Neutrophil (primary cell): Measurements from ENCODE around the gene SOS1.

Experiments
- H3K27ac ChIP-seq: fragments of 200-600 bp; sonication (generic); 2 replicates; pipeline ENCODE4 v1.5.1; 2016; ENCODE audit warnings: mild to moderate bottlenecking, moderate library complexity
- H3K27me3 ChIP-seq: fragments of 200-600 bp; sonication (generic); 2 replicates; pipeline ENCODE4 v1.6.0; 2016; ENCODE audit warnings: mild to moderate bottlenecking
- H3K36me3 ChIP-seq: fragments of 200-600 bp; sonication (generic); 2 replicates; pipeline ENCODE4 v1.5.1; 2017
- H3K4me1 ChIP-seq, 2 experiments: fragments of 200-600 bp in 1 of 2; sonication (generic) in 1 of 2; 1 replicate in 1 of 2; 2 replicates in 1 of 2; pipeline versions ENCODE4 v1.5.1 to v1.6.1; 2013 to 2016; ENCODE audit warnings: low read depth in 1 of 2, low read length in 1 of 2, mild to moderate bottlenecking in 1 of 2, moderate library complexity in 1 of 2; ENCODE audit not compliant: control insufficient read depth in 1 of 2, insufficient read depth in 1 of 2
- H3K4me3 ChIP-seq, 2 experiments: fragments of 200-600 bp in 1 of 2; sonication (generic) in 1 of 2; 1 replicate in 1 of 2; 2 replicates in 1 of 2; pipeline ENCODE4 v1.5.1; 2013 to 2016; ENCODE audit warnings: low read depth in 1 of 2, low read length in 1 of 2, mild to moderate bottlenecking in 1 of 2, moderate library complexity in 1 of 2
- H3K9me3 ChIP-seq: fragments of 200-600 bp; sonication (generic); 2 replicates; pipeline ENCODE4 v1.5.1; 2016
- CTCF ChIP-seq: fragments of 200-600 bp; sonication (generic); IDR thresholded peaks from 2 replicates; pipeline ENCODE4 v1.5.1; 2016; ENCODE audit warnings: antibody characterized with exemption

SOS1 gene

GRCh38 chr2:39050109-39050508, 70.7 kb downstream of the SOS1 start:
- H3K9me3 ChIP-seq = no peaks in the 10 kb centered on the region
- no peak overlapping the region for H3K27ac ChIP-seq
- peaks cover 58% of the 10 kb centered on the region for H3K36me3 ChIP-seq
- no peak for TF ChIP-seq CTCF
- no peaks in the 10 kb centered on the region for H3K4me1 ChIP-seq
- H3K27me3 ChIP-seq = no peaks in the 10 kb centered on the region
- H3K4me3 ChIP-seq = no peak overlapping the region

GRCh38 chr2:39039072-39039471, 81.8 kb downstream of the SOS1 start:
- TF ChIP-seq CTCF = no peak
- peaks cover 7 to 14% of the 10 kb centered on the region in 2 experiments for H3K4me1 ChIP-seq
- H3K9me3 ChIP-seq = no peaks in the 10 kb centered on the region
- no peak overlapping the region for H3K4me3 ChIP-seq
- H3K36me3 ChIP-seq = peaks cover 21% of the 10 kb centered on the region
- no peak overlapping the region for H3K27ac ChIP-seq
- no peaks in the 10 kb centered on the region for H3K27me3 ChIP-seq

GRCh38 chr2:39033980-39034379, 86.9 kb downstream of the SOS1 start:
- Histone ChIP-seq H3K27ac (no peak overlapping the region), H3K27me3 (no peaks in the 10 kb centered on the region), H3K4me3 (no peak overlapping the region), H3K9me3 (no peaks in the 10 kb centered on the region), H3K36me3 (peaks cover 55% of the 10 kb centered on the region), H3K4me1 (peaks cover 7 to 14% of the 10 kb centered on the region in 2 experiments)
- no peak for TF ChIP-seq CTCF

GRCh38 chr2:39027421-39027820, 93.4 kb downstream of the SOS1 start:
- peaks cover 54% of the 10 kb centered on the region for H3K36me3 ChIP-seq

GRCh38 chr2:39024833-39025232, 96.0 kb downstream of the SOS1 start:
- H3K4me3 ChIP-seq = no peak overlapping the region

More at GRCh38 chr2:39027421-39027820, 93.4 kb downstream of the SOS1 start:
- no peak overlapping the region for H3K27ac ChIP-seq
- H3K4me3 ChIP-seq = no peak overlapping the region
- no peaks in the 10 kb centered on the region for H3K27me3 ChIP-seq
- H3K9me3 ChIP-seq = no peaks in the 10 kb centered on the region
- no peak for TF ChIP-seq CTCF
- no peaks in the 10 kb centered on the region for H3K4me1 ChIP-seq

More at GRCh38 chr2:39024833-39025232, 96.0 kb downstream of the SOS1 start:
- H3K9me3 ChIP-seq = no peaks in the 10 kb centered on the region
- no peak overlapping the region for H3K27ac ChIP-seq
- no peaks in the 10 kb centered on the region for H3K27me3 ChIP-seq
- TF ChIP-seq CTCF = no peak
- no peaks in the 10 kb centered on the region for H3K4me1 ChIP-seq
- peaks cover 42% of the 10 kb centered on the region for H3K36me3 ChIP-seq
